ENCODE measurements around the gene SLC9B1.
"Not testable (repeated sequence)": the region's sequence is repeated elsewhere in the genome, so short reads cannot be mapped to it uniquely, and the experiment has no call there.

SLC9B1 gene

DNA sequence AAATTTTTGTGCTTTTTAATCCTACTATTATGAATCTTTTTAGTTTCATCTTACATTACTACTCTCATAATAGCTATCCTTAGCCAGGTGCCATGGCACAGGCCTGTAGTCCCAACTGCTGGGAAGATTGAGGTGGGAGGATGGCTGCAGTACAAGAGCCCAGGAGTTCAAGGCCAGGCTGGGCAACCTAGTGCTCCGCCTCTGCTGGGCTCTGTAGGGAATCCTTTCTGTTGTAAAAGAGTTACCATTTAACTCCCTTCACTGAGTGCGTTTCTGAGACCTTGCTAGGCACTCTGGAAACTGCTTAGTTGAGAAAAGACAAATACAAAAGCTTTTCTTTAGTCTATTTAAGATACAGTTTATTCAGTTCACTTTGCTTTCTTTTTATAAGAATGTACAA, 130.9 kb downstream of the SLC9B1 start:
- H3K4me3 Mint-ChIP-seq; H3K4me1 Mint-ChIP-seq; H3K27ac Mint-ChIP-seq; H3K27me3 Mint-ChIP-seq (ENCODE audit: low read depth, poor library complexity); H3K9me3 Mint-ChIP-seq; DNase-seq: not testable (repeated sequence)
- H3K36me3 Mint-ChIP-seq (ENCODE audit: low read depth), result peaks cover 22% of the 10 kb centered on the region

DNA sequence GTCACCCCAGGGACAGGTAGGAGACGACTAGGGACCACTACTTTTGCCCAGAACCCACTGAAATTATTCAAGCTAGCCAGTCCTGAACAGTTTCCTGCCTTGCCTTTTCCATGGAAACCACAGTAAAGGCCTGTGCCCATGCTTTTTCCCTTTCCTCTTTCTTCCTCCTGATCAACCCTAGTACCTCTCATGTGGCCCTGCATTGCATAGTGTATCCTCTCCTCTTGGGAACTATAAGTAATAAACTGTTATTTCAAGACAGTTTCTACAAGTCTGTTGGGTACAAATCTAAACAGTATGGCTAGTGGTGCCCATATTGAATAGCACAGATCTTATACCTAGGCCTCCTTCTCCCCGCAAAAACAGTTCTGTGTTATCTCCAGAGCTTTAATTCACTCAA, 136.2 kb downstream of the SLC9B1 start:
- Mint-ChIP-seq H3K4me1 (no peaks in the 10 kb centered on the region), H3K4me3 (no peak overlapping the region), H3K36me3 (ENCODE audit: low read depth) (peaks cover 52% of the 10 kb centered on the region), H3K9me3 (peaks cover 9% of the 10 kb centered on the region), H3K27ac (peak overlapping the region; percentile 88), H3K27me3 (ENCODE audit: low read depth, poor library complexity) (no peaks in the 10 kb centered on the region)
- no peak for DNase-seq
- TF ChIP-seq, protein P1, sequence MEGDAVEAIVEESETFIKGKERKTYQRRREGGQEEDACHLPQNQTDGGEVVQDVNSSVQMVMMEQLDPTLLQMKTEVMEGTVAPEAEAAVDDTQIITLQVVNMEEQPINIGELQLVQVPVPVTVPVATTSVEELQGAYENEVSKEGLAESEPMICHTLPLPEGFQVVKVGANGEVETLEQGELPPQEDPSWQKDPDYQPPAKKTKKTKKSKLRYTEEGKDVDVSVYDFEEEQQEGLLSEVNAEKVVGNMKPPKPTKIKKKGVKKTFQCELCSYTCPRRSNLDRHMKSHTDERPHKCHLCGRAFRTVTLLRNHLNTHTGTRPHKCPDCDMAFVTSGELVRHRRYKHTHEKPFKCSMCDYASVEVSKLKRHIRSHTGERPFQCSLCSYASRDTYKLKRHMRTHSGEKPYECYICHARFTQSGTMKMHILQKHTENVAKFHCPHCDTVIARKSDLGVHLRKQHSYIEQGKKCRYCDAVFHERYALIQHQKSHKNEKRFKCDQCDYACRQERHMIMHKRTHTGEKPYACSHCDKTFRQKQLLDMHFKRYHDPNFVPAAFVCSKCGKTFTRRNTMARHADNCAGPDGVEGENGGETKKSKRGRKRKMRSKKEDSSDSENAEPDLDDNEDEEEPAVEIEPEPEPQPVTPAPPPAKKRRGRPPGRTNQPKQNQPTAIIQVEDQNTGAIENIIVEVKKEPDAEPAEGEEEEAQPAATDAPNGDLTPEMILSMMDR (IDR thresholded peaks at IDR 0.05), result no peak

DNA sequence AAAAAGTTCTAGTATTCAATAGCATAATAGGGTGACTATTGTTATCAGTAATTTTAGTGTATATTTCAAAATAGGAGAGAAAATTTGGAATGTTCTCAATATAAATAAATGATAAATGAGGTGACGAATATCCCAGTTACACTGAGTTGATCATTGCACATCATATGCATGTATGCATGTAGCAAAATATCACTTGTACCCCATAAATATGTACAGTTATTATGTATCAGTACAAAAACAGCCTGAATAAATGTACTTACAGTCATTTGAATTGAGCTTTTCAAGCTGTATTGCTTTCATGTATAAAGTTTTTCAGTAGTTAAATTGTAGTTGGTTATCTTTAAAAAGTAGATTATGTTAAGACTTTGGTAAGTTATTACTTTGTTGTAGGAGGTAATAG, 138.2 kb downstream of the SLC9B1 start:
- no peaks in the 10 kb centered on the region for H3K4me1 Mint-ChIP-seq
- TF ChIP-seq, protein P1 (IDR thresholded peaks at IDR 0.05), result no peak
- H3K4me3 Mint-ChIP-seq, result no peak overlapping the region
- peaks cover 28% of the 10 kb centered on the region for H3K9me3 Mint-ChIP-seq
- H3K27ac Mint-ChIP-seq, result no peak overlapping the region
- no peaks in the 10 kb centered on the region for H3K27me3 Mint-ChIP-seq (ENCODE audit: low read depth, poor library complexity)
- H3K36me3 Mint-ChIP-seq (ENCODE audit: low read depth), result peaks cover 64% of the 10 kb centered on the region
- DNase-seq, result no peak

GRCh38 chr4:102878901-102879300, 140.6 kb downstream of the SLC9B1 start:
- H3K9me3 Mint-ChIP-seq, result peaks cover 51% of the 10 kb centered on the region
- peak overlapping the region; percentile 10 for H3K27ac Mint-ChIP-seq
- H3K4me1 Mint-ChIP-seq, result no peaks in the 10 kb centered on the region
- H3K27me3 Mint-ChIP-seq (ENCODE audit: low read depth, poor library complexity), result no peaks in the 10 kb centered on the region
- TF ChIP-seq, protein P1 (IDR thresholded peaks at IDR 0.05), result no peak
- no peak for DNase-seq
- peaks cover 77% of the 10 kb centered on the region for H3K36me3 Mint-ChIP-seq (ENCODE audit: low read depth)
- no peak overlapping the region for H3K4me3 Mint-ChIP-seq

GRCh38 chr4:102878349-102878748, 141.2 kb downstream of the SLC9B1 start:
- H3K4me3 Mint-ChIP-seq; H3K4me1 Mint-ChIP-seq; H3K27me3 Mint-ChIP-seq (ENCODE audit: low read depth, poor library complexity); H3K27ac Mint-ChIP-seq; DNase-seq: not testable (repeated sequence)
- H3K36me3 Mint-ChIP-seq (ENCODE audit: low read depth), result peaks cover 79% of the 10 kb centered on the region
- H3K9me3 Mint-ChIP-seq, result peaks cover 57% of the 10 kb centered on the region

GRCh38 chr4:102877477-102878106, 141.9 kb downstream of the SLC9B1 start:
- H3K4me3 Mint-ChIP-seq; H3K27ac Mint-ChIP-seq; H3K4me1 Mint-ChIP-seq; H3K27me3 Mint-ChIP-seq (ENCODE audit: low read depth, poor library complexity); DNase-seq: not testable (repeated sequence)
- Mint-ChIP-seq H3K9me3 (peaks cover 62% of the 10 kb centered on the region), H3K36me3 (ENCODE audit: low read depth) (peaks cover 81% of the 10 kb centered on the region)

GRCh38 chr4:102871772-102872171, 147.7 kb downstream of the SLC9B1 start:
- Mint-ChIP-seq H3K27ac (no peak overlapping the region), H3K4me1 (peaks cover 43% of the 10 kb centered on the region), H3K36me3 (ENCODE audit: low read depth) (peaks cover 56% of the 10 kb centered on the region), H3K27me3 (ENCODE audit: low read depth, poor library complexity) (peaks cover 6% of the 10 kb centered on the region), H3K4me3 (peak overlapping the region; percentile 27), H3K9me3 (peaks cover 46% of the 10 kb centered on the region)
- TF ChIP-seq, protein P1 (IDR thresholded peaks at IDR 0.05), result no peak
- no peak for DNase-seq
